ENCODE measurements around the gene PLEKHA4.

DNA sequence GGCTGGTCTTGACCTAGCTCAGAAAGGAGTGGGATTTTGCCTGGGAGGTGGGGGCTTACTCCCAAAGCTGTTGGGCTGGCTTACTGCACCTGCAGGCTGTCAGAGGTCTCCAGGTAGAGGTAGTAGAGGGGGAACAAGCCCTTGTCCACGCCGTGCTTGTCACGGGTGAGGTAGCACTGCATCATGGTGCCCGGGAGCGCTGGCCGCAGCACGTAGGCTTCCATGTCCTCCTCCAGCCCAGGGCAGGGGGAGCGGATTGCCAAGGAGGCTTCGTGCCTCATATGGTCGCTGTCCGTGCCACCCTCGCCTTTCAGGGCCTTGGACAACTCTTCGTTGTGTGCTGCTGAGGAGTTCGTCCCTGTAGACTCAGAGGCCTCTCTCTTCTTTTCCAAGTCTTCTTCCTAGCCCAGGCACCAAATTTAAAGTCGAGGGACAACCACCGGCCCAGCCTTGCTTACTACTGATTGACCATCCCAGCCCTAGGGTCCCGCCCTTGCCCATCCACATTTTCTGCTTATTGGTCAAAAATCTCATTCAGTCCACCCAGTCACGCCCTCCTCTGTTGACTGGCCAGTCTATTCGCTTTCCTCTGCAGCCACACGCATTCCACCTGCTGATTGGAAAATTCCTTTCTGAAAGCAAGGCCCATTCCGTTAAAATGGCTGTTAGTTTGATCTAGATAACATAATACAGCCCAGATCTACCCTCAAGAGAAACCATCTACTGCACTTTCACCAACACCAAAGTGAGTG lies 19.6 kb upstream of the PLEKHA4 start:
- TF ChIP-seq, protein P1, sequence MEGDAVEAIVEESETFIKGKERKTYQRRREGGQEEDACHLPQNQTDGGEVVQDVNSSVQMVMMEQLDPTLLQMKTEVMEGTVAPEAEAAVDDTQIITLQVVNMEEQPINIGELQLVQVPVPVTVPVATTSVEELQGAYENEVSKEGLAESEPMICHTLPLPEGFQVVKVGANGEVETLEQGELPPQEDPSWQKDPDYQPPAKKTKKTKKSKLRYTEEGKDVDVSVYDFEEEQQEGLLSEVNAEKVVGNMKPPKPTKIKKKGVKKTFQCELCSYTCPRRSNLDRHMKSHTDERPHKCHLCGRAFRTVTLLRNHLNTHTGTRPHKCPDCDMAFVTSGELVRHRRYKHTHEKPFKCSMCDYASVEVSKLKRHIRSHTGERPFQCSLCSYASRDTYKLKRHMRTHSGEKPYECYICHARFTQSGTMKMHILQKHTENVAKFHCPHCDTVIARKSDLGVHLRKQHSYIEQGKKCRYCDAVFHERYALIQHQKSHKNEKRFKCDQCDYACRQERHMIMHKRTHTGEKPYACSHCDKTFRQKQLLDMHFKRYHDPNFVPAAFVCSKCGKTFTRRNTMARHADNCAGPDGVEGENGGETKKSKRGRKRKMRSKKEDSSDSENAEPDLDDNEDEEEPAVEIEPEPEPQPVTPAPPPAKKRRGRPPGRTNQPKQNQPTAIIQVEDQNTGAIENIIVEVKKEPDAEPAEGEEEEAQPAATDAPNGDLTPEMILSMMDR (IDR thresholded peaks at IDR 0.05) = no peak
- no peak for TF ChIP-seq POLR2A (IDR thresholded peaks at IDR 0.05)

Data from transverse colon (tissue), 3 donors.